K562 (cell line): ENCODE results near the gene DAD1. TPM values are rescaled to one million over a fixed set of nuclear protein-coding genes. Genes with fewer than 3 reads are reported as not detected.
A peak's percentile ranks its signal among the peaks of the same experiment; 100 is the strongest.

Source experiments
- CHCHD3 ChIP-seq: fragments of 250-450 bp; sonication (Bioruptor Pico); IDR thresholded peaks from 2 replicates; pipeline ENCODE4 v2.1.2; 2022; ENCODE audit warnings: mild to moderate bottlenecking
- KAT2B ChIP-seq: IDR thresholded peaks from one replicate; pipeline ENCODE4 v1.6.1; 2012; ENCODE audit warnings: low read depth, mild to moderate bottlenecking, control low read depth, inconsistent platforms, low read length, moderate library complexity
- SIN3A ChIP-seq, 2 experiments: fragments of 150-350 bp in 1 of 2; IDR thresholded peaks; 2 replicates each; pipeline ENCODE4 v1.6.1; 2011 to 2016; ENCODE audit warnings: borderline replicate concordance in 2 of 2, low read depth in 2 of 2, low read length in 2 of 2, mild to moderate bottlenecking in 2 of 2, moderate library complexity in 2 of 2; ENCODE audit not compliant: control insufficient read depth in 1 of 2
- SMAD1 ChIP-seq: fragments of 150-350 bp; IDR thresholded peaks from 2 replicates; pipeline ENCODE4 v1.6.1; 2014; ENCODE audit warnings: low read length, low read depth; ENCODE audit not compliant: partially characterized antibody
- SMC3 ChIP-seq: conservative IDR thresholded peaks from 2 replicates; pipeline ENCODE4 v1.6.1; 2011; ENCODE audit warnings: low read depth, low read length, improper control_type of control experiment; ENCODE audit not compliant: insufficient read depth
- STAG1 ChIP-seq: sonication (generic); formaldehyde crosslinking; IDR thresholded peaks from 2 replicates; pipeline ENCODE4 v1.5.0; 2020; ENCODE audit warnings: missing genetic modification reagents, borderline replicate concordance
- ZBED1 ChIP-seq: IDR thresholded peaks from 2 replicates; pipeline ENCODE4 v1.6.1; 2014
- ZKSCAN8 ChIP-seq: fragments of 200-800 bp; sonication (Bioruptor generic); IDR thresholded peaks from 2 replicates; pipeline ENCODE4 v1.6.1; 2016; ENCODE audit warnings: missing genetic modification characterization, missing compliant biosample characterization
- ZNF311 ChIP-seq: fragments of 250-450 bp; sonication (Bioruptor Pico); IDR thresholded peaks from 2 replicates; pipeline ENCODE4 v1.4.0; 2020; ENCODE audit warnings: mild to moderate bottlenecking, moderate library complexity
- polyA plus RNA-seq, 8 experiments: library from polyadenylated mRNA; depleted of rRNA in 4 of 8; stranded (reverse) in 5 of 8; unstranded in 3 of 8; fragments of >200 nt; fragmentation: Nextera tagmentation in 2 of 8; fragmentation: Illumina TruSeq in 1 of 8; extraction: Ambion mirVana in 2 of 8; extraction: Trizol in 1 of 8; gene quantifications; 2 replicates each; pipeline versions ENCODE4 v1.2.1 to v1.2.3, GENCODE V29; 2011 to 2014; ENCODE audit warnings: inconsistent platforms in 1 of 8, missing spikeins in 1 of 8
- total RNA-seq, 7 experiments: library from RNA; depleted of rRNA in 6 of 7; stranded (reverse); fragments of >200 nt in 6 of 7; fragmentation: Illumina TruSeq in 2 of 7; extraction: Trizol in 2 of 7; gene quantifications; 2 replicates each; pipeline versions ENCODE4 v1.2.1 to v1.2.3, GENCODE V29; 2011 to 2021; ENCODE audit warnings: low replicate concordance in 1 of 7
- TF ChIP-seq, protein P1 (sequence below): fragments of 250-450 bp; sonication (Bioruptor Pico); IDR thresholded peaks from 2 replicates; pipeline ENCODE4 v1.4.0; 2020; ENCODE audit warnings: mild to moderate bottlenecking, moderate library complexity, borderline replicate concordance
- TF ChIP-seq, protein P2 (sequence below): fragments of 250-450 bp; sonication (Bioruptor Pico); IDR thresholded peaks from 2 replicates; pipeline ENCODE4 v1.4.0; 2020; ENCODE audit warnings: mild to moderate bottlenecking, moderate library complexity
- TF ChIP-seq, protein P3 (sequence below): fragments of 450-650 bp; IDR thresholded peaks from 2 replicates; pipeline ENCODE4 v1.6.1; 2016; ENCODE audit warnings: low read depth
- TF ChIP-seq, protein P4 (sequence below): fragments of 250-450 bp; sonication (Bioruptor Pico); IDR thresholded peaks from 2 replicates; pipeline ENCODE4 v1.9.0; 2021; ENCODE audit warnings: mild to moderate bottlenecking

The DAD1 gene
- total and polyA plus RNA-seq, 9 of the 15 experiments (the other 6 are each of a cell fraction or from before 2014, with no cell fraction given): 104 to 617 (median 222) TPM

DNA sequence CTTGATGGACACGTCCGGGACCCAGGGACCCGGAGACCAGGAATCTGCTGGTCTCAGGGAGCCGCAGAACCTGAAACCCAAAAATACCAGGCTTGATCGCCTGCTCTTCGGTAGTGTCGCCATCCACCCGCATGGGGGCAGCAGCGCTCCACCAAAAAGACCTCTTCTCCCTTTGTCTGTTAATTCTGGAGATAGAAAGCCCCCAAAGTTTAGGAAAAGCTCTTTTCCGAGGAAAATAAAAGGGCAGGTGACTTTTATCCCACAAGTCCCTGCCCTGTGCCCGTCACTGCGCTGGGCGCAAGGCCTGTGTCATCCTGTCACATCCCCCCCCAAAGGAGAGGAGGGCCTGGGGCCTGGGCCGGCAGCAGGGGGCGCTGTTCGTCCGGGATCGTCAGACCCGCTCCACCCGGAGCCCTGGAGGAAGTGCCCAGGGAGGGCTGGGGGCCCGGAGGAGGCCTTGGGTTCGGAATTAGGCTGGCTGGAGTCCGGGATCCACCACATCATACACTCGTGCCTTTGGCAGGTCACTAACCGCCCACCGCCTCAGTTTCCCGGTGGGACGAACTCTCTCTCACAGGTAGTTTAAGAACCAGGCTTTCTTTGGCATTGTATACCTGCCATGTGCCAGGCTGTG lies 31.9 kb downstream of the DAD1 start (continued):
- TF ChIP-seq, protein P1, sequence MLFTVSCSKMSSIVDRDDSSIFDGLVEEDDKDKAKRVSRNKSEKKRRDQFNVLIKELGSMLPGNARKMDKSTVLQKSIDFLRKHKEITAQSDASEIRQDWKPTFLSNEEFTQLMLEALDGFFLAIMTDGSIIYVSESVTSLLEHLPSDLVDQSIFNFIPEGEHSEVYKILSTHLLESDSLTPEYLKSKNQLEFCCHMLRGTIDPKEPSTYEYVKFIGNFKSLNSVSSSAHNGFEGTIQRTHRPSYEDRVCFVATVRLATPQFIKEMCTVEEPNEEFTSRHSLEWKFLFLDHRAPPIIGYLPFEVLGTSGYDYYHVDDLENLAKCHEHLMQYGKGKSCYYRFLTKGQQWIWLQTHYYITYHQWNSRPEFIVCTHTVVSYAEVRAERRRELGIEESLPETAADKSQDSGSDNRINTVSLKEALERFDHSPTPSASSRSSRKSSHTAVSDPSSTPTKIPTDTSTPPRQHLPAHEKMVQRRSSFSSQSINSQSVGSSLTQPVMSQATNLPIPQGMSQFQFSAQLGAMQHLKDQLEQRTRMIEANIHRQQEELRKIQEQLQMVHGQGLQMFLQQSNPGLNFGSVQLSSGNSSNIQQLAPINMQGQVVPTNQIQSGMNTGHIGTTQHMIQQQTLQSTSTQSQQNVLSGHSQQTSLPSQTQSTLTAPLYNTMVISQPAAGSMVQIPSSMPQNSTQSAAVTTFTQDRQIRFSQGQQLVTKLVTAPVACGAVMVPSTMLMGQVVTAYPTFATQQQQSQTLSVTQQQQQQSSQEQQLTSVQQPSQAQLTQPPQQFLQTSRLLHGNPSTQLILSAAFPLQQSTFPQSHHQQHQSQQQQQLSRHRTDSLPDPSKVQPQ (CRISPR knock-in tag): no peak
- TF ChIP-seq ZBED1 (no peak), SIN3A (IDR thresholded peaks at IDR 0.05; ENCODE audit: borderline replicate concordance in 2 of 2, control insufficient read depth in 1 of 2, low read depth in 2 of 2, low read length in 2 of 2) (no peak), ZKSCAN8 (CRISPR knock-in tag) (no peak), ZNF311 (CRISPR knock-in tag) (no peak), STAG1 (peak; percentile 60; the same call in 1 of the 2 replicates), KAT2B (no peak), SMC3 (peak; percentile 66), SMAD1 (no peak), CHCHD3 (no peak)
- TF ChIP-seq, protein P2, sequence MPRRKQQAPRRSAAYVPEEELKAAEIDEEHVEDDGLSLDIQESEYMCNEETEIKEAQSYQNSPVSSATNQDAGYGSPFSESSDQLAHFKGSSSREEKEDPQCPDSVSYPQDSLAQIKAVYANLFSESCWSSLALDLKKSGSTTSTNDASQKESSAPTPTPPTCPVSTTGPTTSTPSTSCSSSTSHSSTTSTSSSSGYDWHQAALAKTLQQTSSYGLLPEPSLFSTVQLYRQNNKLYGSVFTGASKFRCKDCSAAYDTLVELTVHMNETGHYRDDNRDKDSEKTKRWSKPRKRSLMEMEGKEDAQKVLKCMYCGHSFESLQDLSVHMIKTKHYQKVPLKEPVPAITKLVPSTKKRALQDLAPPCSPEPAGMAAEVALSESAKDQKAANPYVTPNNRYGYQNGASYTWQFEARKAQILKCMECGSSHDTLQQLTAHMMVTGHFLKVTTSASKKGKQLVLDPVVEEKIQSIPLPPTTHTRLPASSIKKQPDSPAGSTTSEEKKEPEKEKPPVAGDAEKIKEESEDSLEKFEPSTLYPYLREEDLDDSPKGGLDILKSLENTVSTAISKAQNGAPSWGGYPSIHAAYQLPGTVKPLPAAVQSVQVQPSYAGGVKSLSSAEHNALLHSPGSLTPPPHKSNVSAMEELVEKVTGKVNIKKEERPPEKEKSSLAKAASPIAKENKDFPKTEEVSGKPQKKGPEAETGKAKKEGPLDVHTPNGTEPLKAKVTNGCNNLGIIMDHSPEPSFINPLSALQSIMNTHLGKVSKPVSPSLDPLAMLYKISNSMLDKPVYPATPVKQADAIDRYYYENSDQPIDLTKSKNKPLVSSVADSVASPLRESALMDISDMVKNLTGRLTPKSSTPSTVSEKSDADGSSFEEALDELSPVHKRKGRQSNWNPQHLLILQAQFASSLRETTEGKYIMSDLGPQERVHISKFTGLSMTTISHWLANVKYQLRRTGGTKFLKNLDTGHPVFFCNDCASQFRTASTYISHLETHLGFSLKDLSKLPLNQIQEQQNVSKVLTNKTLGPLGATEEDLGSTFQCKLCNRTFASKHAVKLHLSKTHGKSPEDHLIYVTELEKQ (CRISPR knock-in tag): no peak
- TF ChIP-seq, protein P3, sequence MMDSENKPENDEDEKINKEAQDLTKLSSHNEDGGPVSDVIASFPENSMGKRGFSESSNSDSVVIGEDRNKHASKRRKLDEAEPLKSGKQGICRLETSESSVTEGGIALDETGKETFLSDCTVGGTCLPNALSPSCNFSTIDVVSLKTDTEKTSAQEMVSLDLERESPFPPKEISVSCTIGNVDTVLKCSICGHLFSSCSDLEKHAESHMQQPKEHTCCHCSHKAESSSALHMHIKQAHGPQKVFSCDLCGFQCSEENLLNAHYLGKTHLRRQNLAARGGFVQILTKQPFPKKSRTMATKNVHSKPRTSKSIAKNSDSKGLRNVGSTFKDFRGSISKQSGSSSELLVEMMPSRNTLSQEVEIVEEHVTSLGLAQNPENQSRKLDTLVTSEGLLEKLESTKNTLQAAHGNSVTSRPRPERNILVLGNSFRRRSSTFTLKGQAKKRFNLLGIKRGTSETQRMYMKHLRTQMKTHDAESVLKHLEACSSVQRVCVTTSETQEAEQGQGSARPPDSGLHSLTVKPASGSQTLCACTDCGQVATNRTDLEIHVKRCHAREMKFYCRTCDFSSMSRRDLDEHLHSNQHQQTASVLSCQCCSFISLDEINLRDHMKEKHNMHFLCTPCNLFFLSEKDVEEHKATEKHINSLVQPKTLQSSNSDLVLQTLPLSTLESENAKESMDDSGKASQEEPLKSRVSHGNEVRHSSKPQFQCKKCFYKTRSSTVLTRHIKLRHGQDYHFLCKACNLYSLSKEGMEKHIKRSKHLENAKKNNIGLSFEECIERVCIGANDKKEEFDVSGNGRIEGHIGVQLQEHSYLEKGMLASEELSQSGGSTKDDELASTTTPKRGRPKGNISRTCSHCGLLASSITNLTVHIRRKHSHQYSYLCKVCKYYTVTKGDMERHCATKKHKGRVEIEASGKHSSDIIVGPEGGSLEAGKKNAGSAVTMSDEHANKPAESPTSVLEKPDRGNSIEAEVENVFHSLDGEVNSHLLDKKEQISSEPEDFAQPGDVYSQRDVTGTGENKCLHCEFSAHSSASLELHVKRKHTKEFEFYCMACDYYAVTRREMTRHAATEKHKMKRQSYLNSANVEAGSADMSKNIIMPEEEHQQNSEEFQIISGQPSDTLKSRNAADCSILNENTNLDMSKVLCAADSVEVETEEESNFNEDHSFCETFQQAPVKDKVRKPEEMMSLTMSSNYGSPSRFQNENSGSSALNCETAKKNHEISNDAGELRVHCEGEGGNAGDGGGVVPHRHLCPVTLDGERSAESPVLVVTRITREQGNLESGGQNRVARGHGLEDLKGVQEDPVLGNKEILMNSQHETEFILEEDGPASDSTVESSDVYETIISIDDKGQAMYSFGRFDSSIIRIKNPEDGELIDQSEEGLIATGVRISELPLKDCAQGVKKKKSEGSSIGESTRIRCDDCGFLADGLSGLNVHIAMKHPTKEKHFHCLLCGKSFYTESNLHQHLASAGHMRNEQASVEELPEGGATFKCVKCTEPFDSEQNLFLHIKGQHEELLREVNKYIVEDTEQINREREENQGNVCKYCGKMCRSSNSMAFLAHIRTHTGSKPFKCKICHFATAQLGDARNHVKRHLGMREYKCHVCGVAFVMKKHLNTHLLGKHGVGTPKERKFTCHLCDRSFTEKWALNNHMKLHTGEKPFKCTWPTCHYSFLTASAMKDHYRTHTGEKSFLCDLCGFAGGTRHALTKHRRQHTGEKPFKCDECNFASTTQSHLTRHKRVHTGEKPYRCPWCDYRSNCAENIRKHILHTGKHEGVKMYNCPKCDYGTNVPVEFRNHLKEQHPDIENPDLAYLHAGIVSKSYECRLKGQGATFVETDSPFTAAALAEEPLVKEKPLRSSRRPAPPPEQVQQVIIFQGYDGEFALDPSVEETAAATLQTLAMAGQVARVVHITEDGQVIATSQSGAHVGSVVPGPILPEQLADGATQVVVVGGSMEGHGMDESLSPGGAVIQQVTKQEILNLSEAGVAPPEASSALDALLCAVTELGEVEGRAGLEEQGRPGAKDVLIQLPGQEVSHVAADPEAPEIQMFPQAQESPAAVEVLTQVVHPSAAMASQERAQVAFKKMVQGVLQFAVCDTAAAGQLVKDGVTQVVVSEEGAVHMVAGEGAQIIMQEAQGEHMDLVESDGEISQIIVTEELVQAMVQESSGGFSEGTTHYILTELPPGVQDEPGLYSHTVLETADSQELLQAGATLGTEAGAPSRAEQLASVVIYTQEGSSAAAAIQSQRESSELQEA: no peak
- TF ChIP-seq, protein P4, sequence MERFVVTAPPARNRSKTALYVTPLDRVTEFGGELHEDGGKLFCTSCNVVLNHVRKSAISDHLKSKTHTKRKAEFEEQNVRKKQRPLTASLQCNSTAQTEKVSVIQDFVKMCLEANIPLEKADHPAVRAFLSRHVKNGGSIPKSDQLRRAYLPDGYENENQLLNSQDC (CRISPR knock-in tag): no peak
